Stomach (tissue), 4 donors: ENCODE measurements around the gene PAK2.

Experiments used
- POLR2A ChIP-seq, 4 donors: fragments of 450-650 bp; IDR thresholded peaks; one replicate each; pipeline ENCODE4 v1.6.1; 2016; ENCODE audit warnings: antibody characterized with exemption in 4 of 4, control low read depth in 2 of 4, mild to moderate bottlenecking in 1 of 4, moderate library complexity in 1 of 4
- TF ChIP-seq, protein P1 (sequence below), 7 experiments: fragments of 450-650 bp in 4 of 7; fragments of 200-600 bp in 3 of 7; sonication (generic) in 3 of 7; IDR thresholded peaks; one replicate each; pipeline ENCODE4 v1.5.1; 2016 to 2019; ENCODE audit warnings: antibody characterized with exemption in 7 of 7, control low read depth in 2 of 7, mild to moderate bottlenecking in 1 of 7

DNA sequence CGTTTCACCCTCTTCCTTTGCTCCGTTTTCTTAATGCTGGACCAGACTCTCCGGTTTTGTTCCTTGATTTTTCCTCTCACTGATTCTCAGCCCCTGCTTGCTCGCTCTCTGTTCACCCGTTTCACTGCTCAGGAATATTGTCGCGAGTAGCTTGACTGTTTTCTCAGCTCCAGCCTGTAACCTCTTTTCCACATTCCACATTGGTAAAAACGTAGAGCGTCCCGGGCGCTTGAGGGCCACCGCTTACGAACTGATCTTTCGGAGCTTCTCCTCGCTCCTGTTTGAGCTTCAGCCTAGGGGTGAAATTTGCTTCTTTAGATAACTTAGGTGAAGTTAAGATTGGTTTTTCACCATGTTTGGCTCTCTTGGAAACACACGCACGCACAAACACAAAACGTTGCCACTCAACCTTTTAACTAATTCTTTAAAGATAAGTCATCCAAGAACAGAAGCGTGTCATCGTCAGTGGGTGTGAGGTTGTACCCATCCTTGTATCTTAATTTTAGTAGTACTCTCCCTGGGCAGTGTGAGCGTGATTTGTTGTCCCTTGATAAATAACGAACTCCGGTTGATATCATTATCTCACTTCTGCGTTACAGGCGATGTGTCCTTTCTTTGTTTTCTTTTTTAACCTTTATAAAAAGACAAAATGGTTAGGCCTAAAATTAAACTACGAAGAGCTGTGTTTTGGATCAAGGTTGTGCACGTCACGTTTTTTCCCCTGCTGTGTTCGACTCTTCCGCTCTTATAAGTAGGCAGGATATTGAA lies 1.0 kb downstream of the PAK2 start:
- TF ChIP-seq, protein P1, sequence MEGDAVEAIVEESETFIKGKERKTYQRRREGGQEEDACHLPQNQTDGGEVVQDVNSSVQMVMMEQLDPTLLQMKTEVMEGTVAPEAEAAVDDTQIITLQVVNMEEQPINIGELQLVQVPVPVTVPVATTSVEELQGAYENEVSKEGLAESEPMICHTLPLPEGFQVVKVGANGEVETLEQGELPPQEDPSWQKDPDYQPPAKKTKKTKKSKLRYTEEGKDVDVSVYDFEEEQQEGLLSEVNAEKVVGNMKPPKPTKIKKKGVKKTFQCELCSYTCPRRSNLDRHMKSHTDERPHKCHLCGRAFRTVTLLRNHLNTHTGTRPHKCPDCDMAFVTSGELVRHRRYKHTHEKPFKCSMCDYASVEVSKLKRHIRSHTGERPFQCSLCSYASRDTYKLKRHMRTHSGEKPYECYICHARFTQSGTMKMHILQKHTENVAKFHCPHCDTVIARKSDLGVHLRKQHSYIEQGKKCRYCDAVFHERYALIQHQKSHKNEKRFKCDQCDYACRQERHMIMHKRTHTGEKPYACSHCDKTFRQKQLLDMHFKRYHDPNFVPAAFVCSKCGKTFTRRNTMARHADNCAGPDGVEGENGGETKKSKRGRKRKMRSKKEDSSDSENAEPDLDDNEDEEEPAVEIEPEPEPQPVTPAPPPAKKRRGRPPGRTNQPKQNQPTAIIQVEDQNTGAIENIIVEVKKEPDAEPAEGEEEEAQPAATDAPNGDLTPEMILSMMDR (IDR thresholded peaks at IDR 0.05) = no peak
- no peak for TF ChIP-seq POLR2A (IDR thresholded peaks at IDR 0.05)
